ENCODE data around the gene RALGAPA2. TPM values are rescaled to one million over a fixed set of nuclear protein-coding genes. Genes with fewer than 3 reads are reported as not detected.

RALGAPA2 gene
- total RNA-seq, 4 donors from 2014 or later: 20.1 to 27.7 (median 23.0) TPM

GRCh38 chr20:20571068-20571780 lies 141.2 kb downstream of the RALGAPA2 start:
- Histone ChIP-seq H3K27me3 (no peaks in the 10 kb centered on the region), H3K4me1 (no peaks in the 10 kb centered on the region), H3K4me3 (no peak overlapping the region), H3K9me3 (no peaks in the 10 kb centered on the region), H3K36me3 (peaks cover 0 to 48% (median 25%) of the 10 kb centered on the region in 4 donors), H3K27ac (replicated peaks in 1 of 4) (no peak overlapping the region)
- DNase-seq (ENCODE audit: extremely low spot score): no peak
- intact Hi-C loops (cut with DNase I): loop anchor here (10.0 kb wide), 1 partner anchor 46 kb away; no protein-coding TSS in a partner anchor
- TF ChIP-seq POLR2A (IDR thresholded peaks at IDR 0.05; ENCODE audit: low read depth) (no peak), CTCF (IDR thresholded peaks at IDR 0.05) (no peak)
- WGBS: 93% methylated on average over 6 of the region's 6 CpGs

- H3K4me3 ChIP-seq: no peak overlapping the region
- WGBS: 28% methylated on average over 3 of the region's 3 CpGs
- no peak overlapping the region for H3K27ac ChIP-seq (replicated peaks in 1 of 4)
- intact Hi-C loops (cut with DNase I): loop anchor here (5.0 kb wide), 1 partner anchor 206 kb away; no protein-coding TSS in a partner anchor
- H3K27me3 ChIP-seq: no peaks in the 10 kb centered on the region
- TF ChIP-seq EP300 (IDR thresholded peaks at IDR 0.05) (no peak), CTCF (IDR thresholded peaks at IDR 0.05) (peak; percentile 52 to 59 (median 54))
- peaks cover 0 to 46% (median 24%) of the 10 kb centered on the region in 4 donors for H3K36me3 ChIP-seq
- no peaks in the 10 kb centered on the region for H3K9me3 ChIP-seq
- no peak for DNase-seq (ENCODE audit: extremely low spot score)
- no peaks in the 10 kb centered on the region for H3K4me1 ChIP-seq
Observed at GRCh38 chr20:20568604-20569205, 143.7 kb downstream of the RALGAPA2 start.

- WGBS: 91% methylated on average over 4 of the region's 4 CpGs
- no peak for DNase-seq (ENCODE audit: extremely low spot score)
- TF ChIP-seq POLR2AphosphoS5 (IDR thresholded peaks at IDR 0.05) (no peak), CTCF (IDR thresholded peaks at IDR 0.05) (no peak), POLR2A (IDR thresholded peaks at IDR 0.05; ENCODE audit: low read depth) (no peak), EP300 (IDR thresholded peaks at IDR 0.05) (no peak)
- Histone ChIP-seq H3K4me1 (no peaks in the 10 kb centered on the region), H3K27me3 (no peaks in the 10 kb centered on the region), H3K27ac (replicated peaks in 1 of 4) (no peak overlapping the region), H3K9me3 (no peaks in the 10 kb centered on the region), H3K36me3 (peaks cover 0 to 38% (median 17%) of the 10 kb centered on the region in 4 donors), H3K4me3 (no peak overlapping the region)
- intact Hi-C loops (cut with DNase I): loop anchor here (5.0 kb wide), 1 partner anchor 205 kb away; no protein-coding TSS in a partner anchor
Observed at GRCh38 chr20:20567712-20568111, 144.7 kb downstream of the RALGAPA2 start.

GRCh38 chr20:20566516-20566915 lies 145.9 kb downstream of the RALGAPA2 start:
- H3K27ac ChIP-seq (replicated peaks in 1 of 4): no peak overlapping the region
- peaks cover 0 to 33% (median 12%) of the 10 kb centered on the region in 4 donors for H3K36me3 ChIP-seq
- 100% methylated on average over 1 of the region's 1 CpG for WGBS
- no peaks in the 10 kb centered on the region for H3K4me1 ChIP-seq
- no peak for DNase-seq (ENCODE audit: extremely low spot score)
- TF ChIP-seq POLR2A (IDR thresholded peaks at IDR 0.05; ENCODE audit: low read depth) (no peak), POLR2AphosphoS5 (IDR thresholded peaks at IDR 0.05) (no peak), EP300 (IDR thresholded peaks at IDR 0.05) (no peak)
- no peak overlapping the region for H3K4me3 ChIP-seq
- H3K27me3 ChIP-seq: no peaks in the 10 kb centered on the region
- intact Hi-C loops (cut with DNase I): loop anchor here (5.0 kb wide), 1 partner anchor 204 kb away; no protein-coding TSS in a partner anchor
- H3K9me3 ChIP-seq: no peaks in the 10 kb centered on the region

- Histone ChIP-seq H3K9me3 (no peaks in the 10 kb centered on the region), H3K27me3 (no peaks in the 10 kb centered on the region), H3K4me1 (no peaks in the 10 kb centered on the region), H3K36me3 (peaks cover 0 to 17% (median 15%) of the 10 kb centered on the region in 4 donors), H3K4me3 (no peak overlapping the region), H3K27ac (replicated peaks in 1 of 4) (no peak overlapping the region)
- no peak for DNase-seq (ENCODE audit: extremely low spot score)
- TF ChIP-seq POLR2A (IDR thresholded peaks at IDR 0.05; ENCODE audit: low read depth) (no peak), CTCF (IDR thresholded peaks at IDR 0.05) (no peak), POLR2AphosphoS5 (IDR thresholded peaks at IDR 0.05) (no peak), EP300 (IDR thresholded peaks at IDR 0.05) (no peak)
- intact Hi-C loops (cut with DNase I): no loop called here
Observed at GRCh38 chr20:20564279-20564678, 148.2 kb downstream of the RALGAPA2 start.

Measured in esophagus muscularis mucosa (tissue), 4 donors.